ENCODE measurements around the gene ST8SIA4. TPM values are rescaled to one million over a fixed set of nuclear protein-coding genes. Genes with fewer than 3 reads are reported as not detected.

ST8SIA4 gene
- polyA plus RNA-seq, 1 experiment, result not detected

GRCh38 chr5:100889896-100890295 lies 13.2 kb downstream of the ST8SIA4 start:
- H3K4me3 ChIP-seq (ENCODE audit: low read depth, low read length), result no peak overlapping the region
- ChIA-PET POLR2A (no interaction called here), CTCF (no interaction called here)
- TF ChIP-seq, protein P1, sequence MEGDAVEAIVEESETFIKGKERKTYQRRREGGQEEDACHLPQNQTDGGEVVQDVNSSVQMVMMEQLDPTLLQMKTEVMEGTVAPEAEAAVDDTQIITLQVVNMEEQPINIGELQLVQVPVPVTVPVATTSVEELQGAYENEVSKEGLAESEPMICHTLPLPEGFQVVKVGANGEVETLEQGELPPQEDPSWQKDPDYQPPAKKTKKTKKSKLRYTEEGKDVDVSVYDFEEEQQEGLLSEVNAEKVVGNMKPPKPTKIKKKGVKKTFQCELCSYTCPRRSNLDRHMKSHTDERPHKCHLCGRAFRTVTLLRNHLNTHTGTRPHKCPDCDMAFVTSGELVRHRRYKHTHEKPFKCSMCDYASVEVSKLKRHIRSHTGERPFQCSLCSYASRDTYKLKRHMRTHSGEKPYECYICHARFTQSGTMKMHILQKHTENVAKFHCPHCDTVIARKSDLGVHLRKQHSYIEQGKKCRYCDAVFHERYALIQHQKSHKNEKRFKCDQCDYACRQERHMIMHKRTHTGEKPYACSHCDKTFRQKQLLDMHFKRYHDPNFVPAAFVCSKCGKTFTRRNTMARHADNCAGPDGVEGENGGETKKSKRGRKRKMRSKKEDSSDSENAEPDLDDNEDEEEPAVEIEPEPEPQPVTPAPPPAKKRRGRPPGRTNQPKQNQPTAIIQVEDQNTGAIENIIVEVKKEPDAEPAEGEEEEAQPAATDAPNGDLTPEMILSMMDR (IDR thresholded peaks at IDR 0.05; ENCODE audit: insufficient read depth, low read depth, low read length), result no peak
- no peaks in the 10 kb centered on the region for H3K36me3 ChIP-seq (ENCODE audit: control insufficient read depth, insufficient read depth, low read length)
- no peaks in the 10 kb centered on the region for H3K27me3 ChIP-seq (ENCODE audit: control insufficient read depth, insufficient read depth, low read length)
- DNase-seq (ENCODE audit: low read depth), result no peak

DNA sequence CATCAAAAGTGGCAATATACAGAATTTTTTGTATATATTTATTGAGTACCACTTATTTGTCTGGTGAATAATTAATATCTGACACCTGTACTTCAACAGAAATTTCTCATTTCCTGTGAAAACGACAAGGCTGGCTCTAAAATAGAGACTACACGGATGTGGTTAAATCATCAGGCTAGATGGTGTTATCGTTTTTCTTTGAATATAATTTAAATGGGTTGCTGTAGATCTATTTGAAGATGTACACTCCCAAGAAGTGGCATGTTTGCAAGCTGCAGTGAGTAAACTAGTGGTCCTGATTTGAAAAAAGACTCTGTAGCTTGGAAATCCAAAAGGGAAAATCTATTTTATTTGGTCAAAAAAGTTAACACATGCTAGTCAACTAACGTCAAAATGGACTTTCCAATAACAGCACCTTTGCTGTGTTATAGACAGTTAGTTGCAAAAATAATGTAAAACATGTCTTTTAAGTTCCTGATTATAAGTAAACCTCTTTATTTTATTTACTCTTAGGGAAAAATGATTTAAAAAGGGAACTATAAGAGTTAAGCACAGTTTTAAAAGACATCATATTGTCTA lies 13.8 kb downstream of the ST8SIA4 start:
- Histone ChIP-seq H3K4me3 (ENCODE audit: low read depth, low read length) (no peak overlapping the region), H3K36me3 (ENCODE audit: control insufficient read depth, insufficient read depth, low read length) (no peaks in the 10 kb centered on the region), H3K27me3 (ENCODE audit: control insufficient read depth, insufficient read depth, low read length) (no peaks in the 10 kb centered on the region)
- TF ChIP-seq, protein P1 (IDR thresholded peaks at IDR 0.05; ENCODE audit: insufficient read depth, low read depth, low read length), result no peak
- ChIA-PET POLR2A (interaction anchor here (0.7 kb wide), 1 partner anchor 19 kb away, joined by 3 read pairs; no protein-coding TSS in a partner anchor), CTCF (no interaction called here)
- no peak for DNase-seq (ENCODE audit: low read depth)

DNA sequence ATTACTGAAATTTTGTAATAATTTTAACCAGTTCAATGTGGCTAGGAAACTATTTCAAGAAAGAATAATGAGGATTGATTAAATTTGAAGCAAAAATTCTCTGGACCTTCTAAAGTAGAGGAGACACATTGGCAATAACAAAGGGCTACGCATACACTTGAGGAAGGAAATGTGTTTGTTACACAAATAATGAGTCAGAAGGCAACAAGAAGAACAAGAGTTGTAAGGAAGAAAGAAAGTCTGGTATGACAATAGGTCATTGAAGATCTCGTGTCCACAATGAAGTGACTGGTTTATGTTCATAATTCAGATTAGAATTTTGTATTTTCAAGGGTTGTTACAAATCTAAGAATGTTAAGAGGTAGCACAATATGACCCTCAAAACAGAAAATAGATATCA lies 25.8 kb downstream of the ST8SIA4 start:
- Histone ChIP-seq H3K36me3 (ENCODE audit: control insufficient read depth, insufficient read depth, low read length) (no peaks in the 10 kb centered on the region), H3K4me3 (ENCODE audit: low read depth, low read length) (no peak overlapping the region), H3K27me3 (ENCODE audit: control insufficient read depth, insufficient read depth, low read length) (no peaks in the 10 kb centered on the region)
- CTCF ChIA-PET, result no interaction called here
- TF ChIP-seq, protein P1 (IDR thresholded peaks at IDR 0.05; ENCODE audit: insufficient read depth, low read depth, low read length), result no peak
- POLR2A ChIA-PET, result no interaction called here
- DNase-seq (ENCODE audit: low read depth), result no peak

DNA sequence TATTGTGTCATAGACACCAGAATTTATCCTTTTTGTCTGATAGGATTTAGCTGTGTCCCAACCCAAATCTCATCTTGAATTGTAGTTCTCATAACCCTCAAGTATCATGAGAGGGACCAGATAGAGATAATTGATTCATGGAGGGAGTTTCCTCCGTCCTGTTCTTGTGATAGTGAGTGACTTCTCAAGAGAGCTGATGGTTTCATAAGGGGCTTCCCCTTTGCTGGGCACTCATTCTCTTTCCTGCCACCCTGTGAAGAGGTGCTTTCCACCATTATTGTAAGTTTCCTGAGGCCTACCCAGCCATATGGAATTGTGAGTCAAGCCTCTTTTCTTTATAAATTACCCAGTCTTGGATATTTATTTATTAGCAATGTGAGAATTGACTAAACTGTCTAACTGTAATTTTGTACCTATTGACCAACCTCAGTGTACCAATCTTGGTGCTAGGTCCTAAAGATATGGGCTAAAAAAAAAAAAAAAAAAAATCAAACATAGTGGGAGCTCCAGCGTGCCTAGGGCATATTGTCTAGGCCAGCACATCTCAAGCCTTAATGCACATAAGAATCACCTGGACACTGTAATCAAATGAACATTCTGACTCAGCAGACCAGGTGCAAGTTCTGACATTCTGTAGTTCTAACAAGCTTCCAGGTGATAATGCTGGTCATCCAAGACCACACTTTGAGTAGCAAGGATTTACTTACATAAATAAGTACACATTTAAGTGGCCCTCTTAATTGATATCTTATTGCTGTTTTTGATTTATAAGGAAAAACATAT lies 30.5 kb downstream of the ST8SIA4 start:
- Histone ChIP-seq H3K4me3 (ENCODE audit: low read depth, low read length) (no peak overlapping the region), H3K27me3 (ENCODE audit: control insufficient read depth, insufficient read depth, low read length) (no peaks in the 10 kb centered on the region), H3K36me3 (ENCODE audit: control insufficient read depth, insufficient read depth, low read length) (no peaks in the 10 kb centered on the region)
- TF ChIP-seq, protein P1 (IDR thresholded peaks at IDR 0.05; ENCODE audit: insufficient read depth, low read depth, low read length), result no peak
- CTCF ChIA-PET, result no interaction called here
- DNase-seq (ENCODE audit: low read depth), result no peak
- POLR2A ChIA-PET, result no interaction called here

GRCh38 chr5:100867039-100867562 lies 36.0 kb downstream of the ST8SIA4 start:
- POLR2A ChIA-PET, result no interaction called here
- no peak for DNase-seq (ENCODE audit: low read depth)
- Histone ChIP-seq H3K4me3 (ENCODE audit: low read depth, low read length) (no peak overlapping the region), H3K27me3 (ENCODE audit: control insufficient read depth, insufficient read depth, low read length) (no peaks in the 10 kb centered on the region), H3K36me3 (ENCODE audit: control insufficient read depth, insufficient read depth, low read length) (no peaks in the 10 kb centered on the region)
- TF ChIP-seq, protein P1 (IDR thresholded peaks at IDR 0.05; ENCODE audit: insufficient read depth, low read depth, low read length), result no peak
- CTCF ChIA-PET, result no interaction called here

Data from BJ (cell line).